Measurements from ENCODE around the gene EHBP1. TPM values are rescaled to one million over a fixed set of nuclear protein-coding genes. Genes with fewer than 3 reads are reported as not detected.

The EHBP1 gene
- total RNA-seq, 6 donors from 2014 or later: 36.2 to 78.5 (median 43.2) TPM

DNA sequence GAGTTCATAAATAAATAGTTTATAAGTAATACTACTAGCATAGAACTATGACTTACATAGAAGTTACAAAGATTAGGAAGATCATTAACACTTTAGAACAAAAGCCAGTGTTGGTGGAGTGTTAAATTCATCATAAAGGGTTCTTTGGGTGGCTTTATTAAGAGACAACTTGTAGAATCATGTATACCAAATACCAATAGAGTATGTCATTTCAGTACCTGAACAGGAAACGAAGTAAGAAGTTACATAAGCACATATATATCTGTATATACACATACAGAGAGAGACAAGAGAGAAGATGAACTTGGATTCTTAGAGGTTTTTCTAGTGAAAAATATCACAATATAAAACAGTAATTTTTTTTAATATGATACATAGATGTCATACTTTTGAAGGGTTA, 262.7 kb downstream of the EHBP1 start:
- Histone ChIP-seq H3K9me3 (no peaks in the 10 kb centered on the region), H3K27ac (no peak overlapping the region), H3K36me3 (no peaks in the 10 kb centered on the region), H3K27me3 (no peaks in the 10 kb centered on the region), H3K4me3 (no peak overlapping the region), H3K4me1 (no peaks in the 10 kb centered on the region)
- ATAC-seq (ENCODE audit: low FRiP score in 2 of 2) (no peak), DNase-seq (no peak)
- 94 to 100% methylated on average over 1 of the region's 1 CpG for WGBS, 2 donors
- TF ChIP-seq POLR2AphosphoS5 (IDR thresholded peaks at IDR 0.05): no peak
- no peak for TF ChIP-seq CTCF (IDR thresholded peaks at IDR 0.05)
- no peak for TF ChIP-seq POLR2A (IDR thresholded peaks at IDR 0.05)
- no peak for TF ChIP-seq EP300 (IDR thresholded peaks at IDR 0.05)

DNA sequence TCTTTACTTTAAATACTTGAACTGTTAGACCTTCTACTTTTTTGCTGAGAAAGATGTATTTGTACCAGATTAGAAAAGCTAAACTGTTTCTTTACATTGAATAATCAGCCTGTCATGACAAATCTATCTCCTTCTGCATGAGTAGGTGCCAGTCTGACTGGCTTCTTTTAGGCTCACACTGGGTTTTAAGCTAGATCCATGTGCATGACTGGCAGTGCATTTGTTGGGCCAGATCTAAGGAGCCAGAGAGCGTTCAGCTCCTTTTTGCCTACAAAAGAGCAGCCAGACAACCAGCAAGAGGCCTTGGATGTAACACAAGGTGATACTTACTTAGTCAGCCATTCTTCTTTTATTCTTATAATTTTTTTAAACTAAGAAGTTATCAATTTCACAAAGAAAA, 263.2 kb downstream of the EHBP1 start:
- 88 to 96% methylated on average over 1 of the region's 1 CpG for WGBS, 2 donors
- H3K9me3 ChIP-seq: no peaks in the 10 kb centered on the region
- H3K36me3 ChIP-seq: no peaks in the 10 kb centered on the region
- no peaks in the 10 kb centered on the region for H3K27me3 ChIP-seq
- TF ChIP-seq CTCF (IDR thresholded peaks at IDR 0.05) (no peak), EP300 (IDR thresholded peaks at IDR 0.05) (no peak), POLR2AphosphoS5 (IDR thresholded peaks at IDR 0.05) (no peak), POLR2A (IDR thresholded peaks at IDR 0.05) (no peak)
- DNase-seq (no peak), ATAC-seq (ENCODE audit: low FRiP score in 2 of 2) (no peak)
- no peak overlapping the region for H3K4me3 ChIP-seq
- H3K27ac ChIP-seq: no peak overlapping the region
- no peaks in the 10 kb centered on the region for H3K4me1 ChIP-seq

GRCh38 chr2:62971936-62972335, 266.4 kb downstream of the EHBP1 start:
- ATAC-seq (ENCODE audit: low FRiP score in 2 of 2) (no peak), DNase-seq (no peak)
- H3K4me1 ChIP-seq: no peaks in the 10 kb centered on the region
- H3K4me3 ChIP-seq: no peak overlapping the region
- WGBS, 2 donors: 95 to 96% methylated on average over 2 of the region's 2 CpGs
- H3K27me3 ChIP-seq: no peaks in the 10 kb centered on the region
- no peaks in the 10 kb centered on the region for H3K36me3 ChIP-seq
- no peak overlapping the region for H3K27ac ChIP-seq
- no peaks in the 10 kb centered on the region for H3K9me3 ChIP-seq
- no peak for TF ChIP-seq POLR2A (IDR thresholded peaks at IDR 0.05)
- no peak for TF ChIP-seq CTCF (IDR thresholded peaks at IDR 0.05)
- TF ChIP-seq EP300 (IDR thresholded peaks at IDR 0.05): no peak
- TF ChIP-seq POLR2AphosphoS5 (IDR thresholded peaks at IDR 0.05): no peak

- no peaks in the 10 kb centered on the region for H3K36me3 ChIP-seq
- no peaks in the 10 kb centered on the region for H3K27me3 ChIP-seq
- no peak for TF ChIP-seq POLR2AphosphoS5 (IDR thresholded peaks at IDR 0.05)
- no peak for TF ChIP-seq EP300 (IDR thresholded peaks at IDR 0.05)
- no peak for TF ChIP-seq CTCF (IDR thresholded peaks at IDR 0.05)
- TF ChIP-seq POLR2A (IDR thresholded peaks at IDR 0.05): no peak
- ATAC-seq (ENCODE audit: low FRiP score in 2 of 2): no peak
- H3K9me3 ChIP-seq: no peaks in the 10 kb centered on the region
- H3K4me3 ChIP-seq: no peak overlapping the region
- no peak overlapping the region for H3K27ac ChIP-seq
- DNase-seq: no peak
- H3K4me1 ChIP-seq: no peaks in the 10 kb centered on the region
Measured at GRCh38 chr2:62972601-62973000, 267.1 kb downstream of the EHBP1 start.

DNA sequence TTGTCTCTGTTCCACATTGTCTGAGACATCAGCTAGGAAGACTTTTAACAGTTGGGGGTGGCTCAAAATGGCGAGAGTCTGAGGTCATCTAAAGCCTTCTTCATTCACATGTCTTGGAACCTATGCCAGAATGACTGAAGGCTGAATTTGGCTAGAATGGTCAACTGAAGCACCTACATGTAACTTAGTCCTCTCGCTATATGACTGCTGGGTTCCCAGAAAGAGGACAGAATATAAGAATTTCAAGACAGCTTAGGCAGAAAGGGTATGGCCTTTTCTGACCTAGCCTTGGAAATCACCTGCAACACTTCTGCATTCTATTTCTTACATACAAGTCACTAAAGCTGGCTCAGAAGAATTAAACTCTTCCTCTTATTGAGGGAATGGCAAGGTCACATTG, 269.5 kb downstream of the EHBP1 start:
- ATAC-seq (ENCODE audit: low FRiP score in 2 of 2) (no peak), DNase-seq (no peak)
- Histone ChIP-seq H3K9me3 (no peaks in the 10 kb centered on the region), H3K36me3 (peaks cover 0 to 10% (median under 1%) of the 10 kb centered on the region in 4 donors), H3K4me3 (no peak overlapping the region), H3K27me3 (no peaks in the 10 kb centered on the region), H3K4me1 (no peaks in the 10 kb centered on the region), H3K27ac (no peak overlapping the region)
- 77 to 87% methylated on average over 2 of the region's 2 CpGs for WGBS, 2 donors
- TF ChIP-seq POLR2A (IDR thresholded peaks at IDR 0.05) (no peak), POLR2AphosphoS5 (IDR thresholded peaks at IDR 0.05) (no peak), EP300 (IDR thresholded peaks at IDR 0.05) (no peak), CTCF (IDR thresholded peaks at IDR 0.05) (no peak)

Data from upper lobe of left lung (tissue), 6 donors.